ENCODE data around the gene FRAT2.

FRAT2 gene

GRCh38 chr10:97373456-97373855, 38.9 kb upstream of the FRAT2 start:
- TF ChIP-seq USF1 (IDR thresholded peaks at IDR 0.05) (no peak), TAF1 (IDR thresholded peaks at IDR 0.05; ENCODE audit: low read depth) (no peak), MAX (IDR thresholded peaks at IDR 0.05) (no peak), NFIC (IDR thresholded peaks at IDR 0.05) (no peak), EGR1 (IDR thresholded peaks at IDR 0.05) (no peak), RAD21 (IDR thresholded peaks at IDR 0.05; ENCODE audit: low read depth) (no peak), CEBPB (IDR thresholded peaks at IDR 0.05) (no peak), ZBTB7A (IDR thresholded peaks at IDR 0.05; ENCODE audit: low read depth) (no peak), CREB1 (IDR thresholded peaks at IDR 0.05; ENCODE audit: low read depth) (no peak), TEAD4 (IDR thresholded peaks at IDR 0.05) (no peak), FOXM1 (IDR thresholded peaks at IDR 0.05; ENCODE audit: borderline replicate concordance, low read depth) (no peak), REST (IDR thresholded peaks at IDR 0.05; ENCODE audit: low read depth) (no peak), YY1 (IDR thresholded peaks at IDR 0.05; ENCODE audit: low read depth) (no peak), TCF12 (IDR thresholded peaks at IDR 0.05; ENCODE audit: low read depth) (no peak), EP300 (IDR thresholded peaks at IDR 0.05; ENCODE audit: borderline replicate concordance) (no peak)

GRCh38 chr10:97372233-97372875, 37.8 kb upstream of the FRAT2 start:
- TF ChIP-seq TEAD4 (IDR thresholded peaks at IDR 0.05) (no peak), FOXM1 (IDR thresholded peaks at IDR 0.05; ENCODE audit: borderline replicate concordance, low read depth) (no peak), NFIC (IDR thresholded peaks at IDR 0.05) (no peak), CEBPB (IDR thresholded peaks at IDR 0.05) (no peak), YY1 (IDR thresholded peaks at IDR 0.05; ENCODE audit: low read depth) (no peak), MAX (IDR thresholded peaks at IDR 0.05) (no peak), ZBTB7A (IDR thresholded peaks at IDR 0.05; ENCODE audit: low read depth) (no peak), TCF12 (IDR thresholded peaks at IDR 0.05; ENCODE audit: low read depth) (no peak), REST (IDR thresholded peaks at IDR 0.05; ENCODE audit: low read depth) (no peak)

GRCh38 chr10:97371696-97372095, 37.2 kb upstream of the FRAT2 start:
- no peak for TF ChIP-seq USF1 (IDR thresholded peaks at IDR 0.05)
- TF ChIP-seq ZBTB7A (IDR thresholded peaks at IDR 0.05; ENCODE audit: low read depth): no peak
- no peak for TF ChIP-seq MAX (IDR thresholded peaks at IDR 0.05)
- no peak for TF ChIP-seq CREB1 (IDR thresholded peaks at IDR 0.05; ENCODE audit: low read depth)
- no peak for TF ChIP-seq NFIC (IDR thresholded peaks at IDR 0.05)
- no peak for TF ChIP-seq CEBPB (IDR thresholded peaks at IDR 0.05)
- TF ChIP-seq TEAD4 (IDR thresholded peaks at IDR 0.05): no peak
- TF ChIP-seq FOXM1 (IDR thresholded peaks at IDR 0.05; ENCODE audit: borderline replicate concordance, low read depth): no peak
- TF ChIP-seq EGR1 (IDR thresholded peaks at IDR 0.05): no peak
- TF ChIP-seq EP300 (IDR thresholded peaks at IDR 0.05; ENCODE audit: borderline replicate concordance): no peak
- TF ChIP-seq TAF1 (IDR thresholded peaks at IDR 0.05; ENCODE audit: low read depth): no peak
- TF ChIP-seq RAD21 (IDR thresholded peaks at IDR 0.05; ENCODE audit: low read depth): no peak

- no peak for TF ChIP-seq RAD21 (IDR thresholded peaks at IDR 0.05; ENCODE audit: low read depth)
- no peak for TF ChIP-seq REST (IDR thresholded peaks at IDR 0.05; ENCODE audit: low read depth)
- TF ChIP-seq CREB1 (IDR thresholded peaks at IDR 0.05; ENCODE audit: low read depth): no peak
Measured at GRCh38 chr10:97367126-97367649, 32.7 kb upstream of the FRAT2 start.
